HCT116 (cell line): ENCODE results near the gene INSL4. TPM values are rescaled to one million over a fixed set of nuclear protein-coding genes. Genes with fewer than 3 reads are reported as not detected.

Experiments used
- ATAC-seq: fragments of 200-7000 bp; cut with Tn5 transposase; 2 replicates; pipeline ENCODE4 v1.9.1; 2020; ENCODE audit warnings: mild to moderate bottlenecking, moderate library complexity
- BruUV-seq: library from RNA; stranded (reverse); fragments of 400-500 nt; replicated peaks from 2 replicates; lab custom pipeline; 2021; lab: Mats Ljungman, UMichigan
- CTCF ChIA-PET: fragments of 300-600 bp; sonication (Branson Sonifier 250); formaldehyde crosslinking; loops from one replicate; lab custom pipeline; 2021; ENCODE audit warnings: antibody characterized with exemption; lab: Charles Lee
- POLR2A ChIA-PET: fragments of 300-600, 350-600 bp; sonication (Branson Sonifier 250); formaldehyde crosslinking; loops from one replicate; lab custom pipeline; 2021; ENCODE audit warnings: antibody characterized with exemption; lab: Charles Lee
- RAD21 ChIA-PET, 2 experiments: fragments of 300-600 bp; sonication (Branson Sonifier 250); formaldehyde crosslinking; loops; one replicate each; lab custom pipeline; 2023; ENCODE audit warnings: low total read pairs in 2 of 2; ENCODE audit not compliant: uncharacterized antibody in 2 of 2, unreplicated experiment in 2 of 2, low non-redundant PET in 1 of 2; lab: Charles Lee
- DNase-seq: peaks from one replicate; pipeline ENCODE4 v3.0.0-alpha.2; 2010; ENCODE audit warnings: low read depth, low spot score
- H2AFZ ChIP-seq: fragments of 200-600 bp; shearing (Covaris generic), sonication (generic); 2 replicates; pipeline ENCODE4 v1.6.1; 2017; ENCODE audit warnings: low read depth, mixed run types, mixed read lengths, antibody characterized with exemption, low read length; ENCODE audit not compliant: poor library complexity, severe bottlenecking
- H3K27ac ChIP-seq: 2 replicates; pipeline ENCODE4 v1.5.1; 2012; ENCODE audit warnings: low read depth, low read length
- H3K27me3 ChIP-seq: fragments of 200-600 bp; sonication (generic); 2 replicates; pipeline ENCODE4 v1.6.1; 2016; ENCODE audit warnings: mixed run types, low read length, mixed read lengths; ENCODE audit not compliant: insufficient read depth
- H3K36me3 ChIP-seq, 2 experiments: fragments of 200-500 bp in 1 of 2; fragments of 200-600 bp in 1 of 2; sonication (Bioruptor generic) in 1 of 2; sonication (generic) in 1 of 2; 2 replicates each; pipeline versions ENCODE4 v1.5.1 to v1.6.1; 2014 to 2016; ENCODE audit warnings: low read length in 2 of 2, inconsistent platforms in 1 of 2, mixed read lengths in 1 of 2, mixed run types in 1 of 2; ENCODE audit not compliant: insufficient read depth in 2 of 2, control insufficient read depth in 1 of 2
- H3K4me1 ChIP-seq, 2 experiments: fragments of 200-600 bp in 1 of 2; sonication (generic) in 1 of 2; 2 replicates each; pipeline versions ENCODE4 v1.5.1 to v1.6.1; 2012 to 2017; ENCODE audit warnings: low read length in 2 of 2, inconsistent platforms in 1 of 2, mild to moderate bottlenecking in 1 of 2, mixed read lengths in 1 of 2, mixed run types in 1 of 2, moderate library complexity in 1 of 2; ENCODE audit not compliant: insufficient read depth in 2 of 2, control insufficient read depth in 1 of 2
- H3K4me2 ChIP-seq: fragments of 200-600 bp; sonication (generic); 2 replicates; pipeline ENCODE4 v1.6.1; 2017; ENCODE audit warnings: mixed run types, low read length, mixed read lengths
- H3K4me3 ChIP-seq, 2 experiments: fragments of 200-600 bp in 1 of 2; sonication (generic) in 1 of 2; replicated peaks in 1 of 2; 2 replicates each; pipeline ENCODE4 v1.5.1; 2011 to 2016; ENCODE audit warnings: low read length in 2 of 2, control low read depth in 1 of 2, low read depth in 1 of 2, mild to moderate bottlenecking in 1 of 2, mixed read lengths in 1 of 2, mixed run types in 1 of 2
- H3K79me2 ChIP-seq: fragments of 200-600 bp; sonication (generic); 2 replicates; pipeline ENCODE4 v1.6.1; 2017; ENCODE audit warnings: mild to moderate bottlenecking, mixed run types, low read length, moderate library complexity, mixed read lengths; ENCODE audit not compliant: insufficient read depth
- H3K9ac ChIP-seq: fragments of 200-600 bp; sonication (generic); 2 replicates; pipeline ENCODE4 v1.6.1; 2016; ENCODE audit warnings: low read length, mixed read lengths
- H3K9me2 ChIP-seq: fragments of 200-600 bp; sonication (generic), shearing (Covaris generic); 2 replicates; pipeline ENCODE4 v1.6.1; 2017; ENCODE audit warnings: mixed run types, mild to moderate bottlenecking, moderate library complexity; ENCODE audit not compliant: insufficient read depth
- H3K9me3 ChIP-seq, 2 experiments: fragments of 200-500 bp in 1 of 2; fragments of 200-600 bp in 1 of 2; sonication (Bioruptor generic) in 1 of 2; sonication (generic) in 1 of 2; 2 replicates each; pipeline ENCODE4 v1.6.1; 2014 to 2017; ENCODE audit warnings: low read length in 2 of 2, mixed read lengths in 2 of 2, inconsistent platforms in 1 of 2, low read depth in 1 of 2, mild to moderate bottlenecking in 1 of 2, mixed run types in 1 of 2, moderate library complexity in 1 of 2; ENCODE audit not compliant: control insufficient read depth in 1 of 2, insufficient read depth in 1 of 2
- H4K20me1 ChIP-seq: fragments of 200-600 bp; sonication (generic), shearing (Covaris generic); 2 replicates; pipeline ENCODE4 v1.6.1; 2017; ENCODE audit warnings: mixed run types, mild to moderate bottlenecking, moderate library complexity; ENCODE audit not compliant: insufficient read depth
- CBX3 ChIP-seq: IDR thresholded peaks from 2 replicates; pipeline ENCODE4 v1.6.1; 2012; ENCODE audit warnings: low read depth
- CEBPB ChIP-seq: IDR thresholded peaks from 2 replicates; pipeline ENCODE4 v1.6.1; 2012; ENCODE audit warnings: low read depth
- EGR1 ChIP-seq: IDR thresholded peaks from 2 replicates; pipeline ENCODE4 v1.6.1; 2012; ENCODE audit warnings: low read depth
- EZH2 ChIP-seq: fragments of 200-600 bp; sonication (generic); IDR thresholded peaks from 2 replicates; pipeline ENCODE4 v1.6.1; 2017; ENCODE audit warnings: antibody characterized with exemption, mixed run types
- JUND ChIP-seq: IDR thresholded peaks from 2 replicates; pipeline ENCODE4 v1.6.1; 2012
- POLR2AphosphoS5 ChIP-seq: IDR thresholded peaks from 2 replicates; pipeline ENCODE4 v1.6.1; 2011; ENCODE audit warnings: mild to moderate bottlenecking, low read depth, low read length, moderate library complexity
- SP1 ChIP-seq: IDR thresholded peaks from 2 replicates; pipeline ENCODE4 v1.6.1; 2012; ENCODE audit warnings: low read depth
- TCF7L2 ChIP-seq: IDR thresholded peaks from 2 replicates; pipeline ENCODE4 v1.7.0; 2011; ENCODE audit warnings: borderline replicate concordance, inconsistent platforms; ENCODE audit not compliant: insufficient read depth, insufficient read length; ENCODE audit errors: extremely low read depth
- YY1 ChIP-seq: IDR thresholded peaks from 2 replicates; pipeline ENCODE4 v1.6.1; 2011; ENCODE audit warnings: low read length, low read depth, moderate library complexity, mild to moderate bottlenecking; ENCODE audit not compliant: insufficient replicate concordance; ENCODE audit errors: extremely low read depth
- ZFX ChIP-seq: fragments of 450-650 bp; IDR thresholded peaks from 2 replicates; pipeline ENCODE4 v1.6.1; 2017
- ZNF274 ChIP-seq: fragments of 200-500 bp; sonication (Bioruptor generic); IDR thresholded peaks from 2 replicates; pipeline ENCODE4 v1.6.1; 2014; ENCODE audit warnings: mild to moderate bottlenecking, low read depth, low read length, inconsistent platforms
- intact Hi-C: fragments of 100-400 bp; cut with micrococcal nuclease; formaldehyde crosslinking; loops from 2 replicates; pipeline ENCODE4 v1.10.0; 2022
- total RNA-seq: library from RNA; stranded (reverse); gene quantifications from one replicate; pipeline ENCODE4 v1.2.1, GENCODE V29; 2021; ENCODE audit not compliant: unreplicated experiment
- TF ChIP-seq, protein P1 (sequence below): IDR thresholded peaks from 2 replicates; pipeline ENCODE4 v1.6.1; 2012; ENCODE audit warnings: low read depth
- TF ChIP-seq, protein P2 (sequence below): IDR thresholded peaks from 2 replicates; pipeline ENCODE4 v1.6.1; 2011; ENCODE audit warnings: mild to moderate bottlenecking, low read length, moderate library complexity; ENCODE audit not compliant: insufficient replicate concordance; ENCODE audit errors: extremely low read depth
- TF ChIP-seq, protein P3 (sequence below), 3 experiments: fragments of 200-600 bp in 1 of 3; sonication (generic) in 1 of 3; IDR thresholded peaks in 2 of 3; conservative IDR thresholded peaks in 1 of 3; 2 replicates each; pipeline ENCODE4 v1.5.1; 2012 to 2017; ENCODE audit warnings: low read depth in 2 of 3, low read length in 2 of 3, antibody characterized with exemption in 1 of 3, borderline replicate concordance in 1 of 3, control low read depth in 1 of 3, mild to moderate bottlenecking in 1 of 3, mixed read lengths in 1 of 3, mixed run types in 1 of 3, moderate library complexity in 1 of 3; ENCODE audit not compliant: insufficient read depth in 1 of 3

Gene INSL4
- total RNA-seq, 1 experiment from 2014 or later = not detected

DNA sequence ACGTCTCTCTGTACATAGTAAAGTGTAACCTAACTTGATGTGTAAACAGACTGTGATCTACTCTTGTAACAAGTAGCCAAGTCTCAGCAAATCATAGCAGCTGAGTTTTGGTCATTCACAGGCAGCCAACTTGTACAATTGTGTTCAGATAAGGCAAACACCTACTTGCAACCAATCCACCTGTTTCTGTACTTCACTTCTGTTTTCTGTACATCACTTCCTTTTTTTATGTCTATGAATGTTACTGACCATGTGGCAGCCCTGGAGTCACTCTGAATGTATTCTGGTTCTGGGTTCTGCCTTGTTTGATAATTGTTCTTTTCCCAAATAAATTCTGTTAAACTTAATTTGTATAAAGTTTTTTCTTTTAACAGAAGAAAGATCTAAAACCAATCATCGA lies 47.3 kb downstream of the INSL4 start:
- Histone ChIP-seq H3K27ac (no peak overlapping the region), H3K9me2 (no peaks in the 10 kb centered on the region), H3K9ac (no peak overlapping the region), H3K4me3 (no peak overlapping the region), H3K9me3 (no peaks in the 10 kb centered on the region), H3K4me1 (no peaks in the 10 kb centered on the region), H3K36me3 (no peaks in the 10 kb centered on the region), H4K20me1 (no peaks in the 10 kb centered on the region), H2AFZ (no peak overlapping the region), H3K27me3 (no peaks in the 10 kb centered on the region), H3K4me2 (no peak overlapping the region), H3K79me2 (no peaks in the 10 kb centered on the region)
- ATAC-seq = no peak
- no peak for TF ChIP-seq YY1
- no peak for TF ChIP-seq CEBPB
- TF ChIP-seq TCF7L2 = no peak
- TF ChIP-seq ZFX = no peak
- no peak for TF ChIP-seq EGR1
- no peak for TF ChIP-seq ZNF274
- no peak for TF ChIP-seq CBX3
- TF ChIP-seq JUND = no peak
- TF ChIP-seq EZH2 = no peak
- TF ChIP-seq, protein P1, sequence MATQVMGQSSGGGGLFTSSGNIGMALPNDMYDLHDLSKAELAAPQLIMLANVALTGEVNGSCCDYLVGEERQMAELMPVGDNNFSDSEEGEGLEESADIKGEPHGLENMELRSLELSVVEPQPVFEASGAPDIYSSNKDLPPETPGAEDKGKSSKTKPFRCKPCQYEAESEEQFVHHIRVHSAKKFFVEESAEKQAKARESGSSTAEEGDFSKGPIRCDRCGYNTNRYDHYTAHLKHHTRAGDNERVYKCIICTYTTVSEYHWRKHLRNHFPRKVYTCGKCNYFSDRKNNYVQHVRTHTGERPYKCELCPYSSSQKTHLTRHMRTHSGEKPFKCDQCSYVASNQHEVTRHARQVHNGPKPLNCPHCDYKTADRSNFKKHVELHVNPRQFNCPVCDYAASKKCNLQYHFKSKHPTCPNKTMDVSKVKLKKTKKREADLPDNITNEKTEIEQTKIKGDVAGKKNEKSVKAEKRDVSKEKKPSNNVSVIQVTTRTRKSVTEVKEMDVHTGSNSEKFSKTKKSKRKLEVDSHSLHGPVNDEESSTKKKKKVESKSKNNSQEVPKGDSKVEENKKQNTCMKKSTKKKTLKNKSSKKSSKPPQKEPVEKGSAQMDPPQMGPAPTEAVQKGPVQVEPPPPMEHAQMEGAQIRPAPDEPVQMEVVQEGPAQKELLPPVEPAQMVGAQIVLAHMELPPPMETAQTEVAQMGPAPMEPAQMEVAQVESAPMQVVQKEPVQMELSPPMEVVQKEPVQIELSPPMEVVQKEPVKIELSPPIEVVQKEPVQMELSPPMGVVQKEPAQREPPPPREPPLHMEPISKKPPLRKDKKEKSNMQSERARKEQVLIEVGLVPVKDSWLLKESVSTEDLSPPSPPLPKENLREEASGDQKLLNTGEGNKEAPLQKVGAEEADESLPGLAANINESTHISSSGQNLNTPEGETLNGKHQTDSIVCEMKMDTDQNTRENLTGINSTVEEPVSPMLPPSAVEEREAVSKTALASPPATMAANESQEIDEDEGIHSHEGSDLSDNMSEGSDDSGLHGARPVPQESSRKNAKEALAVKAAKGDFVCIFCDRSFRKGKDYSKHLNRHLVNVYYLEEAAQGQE = no peak
- TF ChIP-seq, protein P2, sequence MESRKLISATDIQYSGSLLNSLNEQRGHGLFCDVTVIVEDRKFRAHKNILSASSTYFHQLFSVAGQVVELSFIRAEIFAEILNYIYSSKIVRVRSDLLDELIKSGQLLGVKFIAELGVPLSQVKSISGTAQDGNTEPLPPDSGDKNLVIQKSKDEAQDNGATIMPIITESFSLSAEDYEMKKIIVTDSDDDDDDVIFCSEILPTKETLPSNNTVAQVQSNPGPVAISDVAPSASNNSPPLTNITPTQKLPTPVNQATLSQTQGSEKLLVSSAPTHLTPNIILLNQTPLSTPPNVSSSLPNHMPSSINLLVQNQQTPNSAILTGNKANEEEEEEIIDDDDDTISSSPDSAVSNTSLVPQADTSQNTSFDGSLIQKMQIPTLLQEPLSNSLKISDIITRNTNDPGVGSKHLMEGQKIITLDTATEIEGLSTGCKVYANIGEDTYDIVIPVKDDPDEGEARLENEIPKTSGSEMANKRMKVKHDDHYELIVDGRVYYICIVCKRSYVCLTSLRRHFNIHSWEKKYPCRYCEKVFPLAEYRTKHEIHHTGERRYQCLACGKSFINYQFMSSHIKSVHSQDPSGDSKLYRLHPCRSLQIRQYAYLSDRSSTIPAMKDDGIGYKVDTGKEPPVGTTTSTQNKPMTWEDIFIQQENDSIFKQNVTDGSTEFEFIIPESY = no peak
- TF ChIP-seq POLR2AphosphoS5 = no peak
- no peak for TF ChIP-seq SP1
- TF ChIP-seq, protein P3, sequence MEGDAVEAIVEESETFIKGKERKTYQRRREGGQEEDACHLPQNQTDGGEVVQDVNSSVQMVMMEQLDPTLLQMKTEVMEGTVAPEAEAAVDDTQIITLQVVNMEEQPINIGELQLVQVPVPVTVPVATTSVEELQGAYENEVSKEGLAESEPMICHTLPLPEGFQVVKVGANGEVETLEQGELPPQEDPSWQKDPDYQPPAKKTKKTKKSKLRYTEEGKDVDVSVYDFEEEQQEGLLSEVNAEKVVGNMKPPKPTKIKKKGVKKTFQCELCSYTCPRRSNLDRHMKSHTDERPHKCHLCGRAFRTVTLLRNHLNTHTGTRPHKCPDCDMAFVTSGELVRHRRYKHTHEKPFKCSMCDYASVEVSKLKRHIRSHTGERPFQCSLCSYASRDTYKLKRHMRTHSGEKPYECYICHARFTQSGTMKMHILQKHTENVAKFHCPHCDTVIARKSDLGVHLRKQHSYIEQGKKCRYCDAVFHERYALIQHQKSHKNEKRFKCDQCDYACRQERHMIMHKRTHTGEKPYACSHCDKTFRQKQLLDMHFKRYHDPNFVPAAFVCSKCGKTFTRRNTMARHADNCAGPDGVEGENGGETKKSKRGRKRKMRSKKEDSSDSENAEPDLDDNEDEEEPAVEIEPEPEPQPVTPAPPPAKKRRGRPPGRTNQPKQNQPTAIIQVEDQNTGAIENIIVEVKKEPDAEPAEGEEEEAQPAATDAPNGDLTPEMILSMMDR (IDR thresholded peaks at IDR 0.05 in 2 of 3, conservative IDR thresholded peaks at IDR 0.05 in 1 of 3; ENCODE audit: borderline replicate concordance in 1 of 3, insufficient read depth in 1 of 3, low read depth in 2 of 3, low read length in 2 of 3) = no peak
- no peak for DNase-seq
- BruUV-seq = no TSS peak
- ChIA-PET POLR2A (no interaction called here), RAD21 (no interaction called here), CTCF (no interaction called here)
- intact Hi-C loops = no loop called here
